Motor neuron (in vitro differentiated cells): ENCODE data around the gene KRT80. TPM values are rescaled to one million over a fixed set of nuclear protein-coding genes. Genes with fewer than 3 reads are reported as not detected.

Experiments
- ATAC-seq, 8 experiments: fragments of 200-7000 bp; cut with Tn5 transposase; replicated peaks in 6 of 8; 2 replicates each; pipeline ENCODE4 v1.8.0; 2021; ENCODE audit warnings: mild to moderate bottlenecking in 8 of 8, moderate library complexity in 8 of 8
- H3K27ac ChIP-seq, 2 donors: fragments of 250-450 bp; sonication (Bioruptor Pico); 2 replicates each; pipeline ENCODE4 v1.9.0; 2021; ENCODE audit warnings: antibody characterized with exemption in 2 of 2, mild to moderate bottlenecking in 2 of 2, moderate library complexity in 1 of 2
- H3K4me1 ChIP-seq, 2 donors: fragments of 250-450 bp; sonication (Bioruptor Pico); replicated peaks in 1 of 2; 2 replicates each; pipeline ENCODE4 v1.6.1; 2021; ENCODE audit warnings: antibody characterized with exemption in 2 of 2, mild to moderate bottlenecking in 2 of 2, moderate library complexity in 1 of 2
- H3K4me3 ChIP-seq, 5 donors: fragments of 250-450 bp; sonication (Bioruptor Pico); 2 replicates each; pipeline ENCODE4 v1.9.0; 2021; ENCODE audit warnings: antibody characterized with exemption in 5 of 5, mild to moderate bottlenecking in 5 of 5, moderate library complexity in 4 of 5
- WGBS, 10 experiments: fragments of 450-650 bp; shearing (Covaris generic); methylation state at CpG; one replicate each; pipeline ENCODE4 v1.0.0; 2022; 5-methylcytosine and 5-hydroxymethylcytosine counted together
- in situ Hi-C, 9 experiments: fragments of 400-800 bp; cut with MboI; loops; one replicate each; pipeline ENCODE4 v1.15.0; 2021; ENCODE audit warnings: low sequenced_read_pairs in 9 of 9, low pct_unique_long_range_greater_than_20kb in 2 of 9; ENCODE audit not compliant: unreplicated experiment in 9 of 9
- total RNA-seq, 8 experiments: library from RNA; unstranded; fragments of 300-600 nt; gene quantifications; 2 replicates each; pipeline versions ENCODE4 v1.2.3 to v1.2.4, GENCODE V29; 2022

The KRT80 gene
- total RNA-seq, 8 experiments from 2014 or later: 0.14 to 0.85 (median 0.26) TPM; not detected in 2

DNA sequence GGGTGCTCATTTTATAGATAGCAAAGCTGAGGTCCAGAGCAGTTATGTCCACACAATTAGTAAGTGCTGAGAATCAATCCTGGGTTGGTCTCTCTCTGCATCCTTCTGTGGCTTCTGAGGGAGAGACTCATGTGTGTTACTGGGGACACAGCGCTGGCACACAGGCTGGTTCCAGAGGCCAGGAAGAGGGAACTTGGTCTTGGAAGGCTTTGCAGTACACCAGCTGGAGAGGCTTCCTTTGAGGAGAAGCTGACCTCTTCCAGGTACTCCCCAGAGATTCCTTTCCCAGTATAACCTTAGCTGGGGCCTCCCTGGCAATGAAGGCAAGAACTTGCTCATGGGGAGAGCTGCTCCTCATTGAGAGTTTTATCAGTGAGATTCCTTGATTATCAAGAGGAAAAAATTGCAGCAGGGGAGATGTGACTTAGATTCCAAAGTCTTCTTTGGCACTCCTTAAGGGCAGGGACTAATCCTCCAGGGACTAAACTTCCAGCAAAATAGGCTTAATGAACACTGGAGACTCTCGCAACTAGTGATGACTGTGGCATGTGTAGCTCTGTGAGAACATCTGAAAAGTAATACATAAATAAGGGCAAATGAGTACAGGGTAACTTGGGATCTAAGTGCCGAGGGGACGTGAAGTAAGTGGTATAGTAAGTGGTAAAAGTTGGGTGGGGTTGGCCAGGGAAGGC is 13.9 kb upstream of the KRT80 start:
- no peak overlapping the region for H3K27ac ChIP-seq
- 67 to 100% (median 89%) methylated on average over 1 to 4 of the region's 4 CpGs; no CpG with 5 or more reads in 2 of the 10 experiments for WGBS, 10 experiments
- in situ Hi-C loops: no loop called here
- H3K4me1 ChIP-seq: peaks cover 18 to 22% of the 10 kb centered on the region in 2 donors
- no peak overlapping the region for H3K4me3 ChIP-seq
- no peak for ATAC-seq

- Histone ChIP-seq H3K4me1 (peaks cover 18 to 22% of the 10 kb centered on the region in 2 donors), H3K4me3 (no peak overlapping the region), H3K27ac (no peak overlapping the region)
- no peak for ATAC-seq
- in situ Hi-C loops: no loop called here
- 88 to 100% (median 93%) methylated on average over 1 to 2 of the region's 7 CpGs; no CpG with 5 or more reads in 7 of the 10 experiments for WGBS, 10 experiments
Measured at GRCh38 chr12:52204931-52205505, 13.2 kb upstream of the KRT80 start.

DNA sequence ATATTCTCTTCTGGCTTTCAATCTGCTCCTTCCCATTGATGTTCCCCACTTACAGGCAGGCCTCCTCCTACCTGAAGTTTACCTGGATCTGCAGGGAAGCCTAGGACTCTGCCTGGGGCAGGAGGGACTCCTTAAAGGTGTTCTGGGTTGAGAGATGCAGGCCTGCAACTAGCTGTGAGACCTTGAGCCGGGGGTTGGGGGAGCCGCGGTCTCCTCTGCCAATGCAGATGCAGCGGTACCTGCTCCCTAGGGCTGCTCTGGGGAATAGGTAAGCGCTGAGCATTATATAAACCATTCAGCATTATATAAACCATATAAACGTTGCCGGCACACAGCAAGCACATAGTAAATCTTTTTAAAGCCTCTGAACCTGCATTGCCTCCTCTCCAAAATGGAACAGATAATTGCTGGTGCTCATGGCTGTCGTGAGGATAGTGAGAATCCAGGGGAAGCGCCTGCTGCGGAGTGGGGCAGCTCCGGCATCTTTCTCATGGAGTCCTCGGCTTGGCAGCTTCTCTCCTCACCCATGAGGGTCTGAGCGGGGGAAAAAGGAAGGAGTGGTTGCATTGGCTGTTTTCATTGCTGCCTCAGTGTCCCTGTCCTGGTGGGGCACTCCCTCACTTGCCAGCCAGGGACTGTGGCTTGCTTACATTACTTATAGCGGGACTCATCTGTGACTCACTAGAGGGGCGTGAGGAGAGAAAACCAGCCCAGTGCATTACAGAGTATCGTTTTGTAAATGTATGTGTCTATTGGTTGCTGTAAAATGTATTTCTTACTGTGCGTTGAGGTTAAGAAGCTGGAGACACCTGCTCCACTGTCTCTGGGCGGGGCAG is 12.5 kb upstream of the KRT80 start:
- H3K4me1 ChIP-seq: peaks cover 18 to 22% of the 10 kb centered on the region in 2 donors
- WGBS, 10 experiments: 53 to 100% (median 72%) methylated on average over 1 to 13 of the region's 18 CpGs; no CpG with 5 or more reads in 3 of the 10 experiments
- no peak for ATAC-seq
- in situ Hi-C loops: no loop called here
- H3K27ac ChIP-seq: peak overlapping the region in 1 of 2 donors; percentile 36
- no peak overlapping the region for H3K4me3 ChIP-seq

DNA sequence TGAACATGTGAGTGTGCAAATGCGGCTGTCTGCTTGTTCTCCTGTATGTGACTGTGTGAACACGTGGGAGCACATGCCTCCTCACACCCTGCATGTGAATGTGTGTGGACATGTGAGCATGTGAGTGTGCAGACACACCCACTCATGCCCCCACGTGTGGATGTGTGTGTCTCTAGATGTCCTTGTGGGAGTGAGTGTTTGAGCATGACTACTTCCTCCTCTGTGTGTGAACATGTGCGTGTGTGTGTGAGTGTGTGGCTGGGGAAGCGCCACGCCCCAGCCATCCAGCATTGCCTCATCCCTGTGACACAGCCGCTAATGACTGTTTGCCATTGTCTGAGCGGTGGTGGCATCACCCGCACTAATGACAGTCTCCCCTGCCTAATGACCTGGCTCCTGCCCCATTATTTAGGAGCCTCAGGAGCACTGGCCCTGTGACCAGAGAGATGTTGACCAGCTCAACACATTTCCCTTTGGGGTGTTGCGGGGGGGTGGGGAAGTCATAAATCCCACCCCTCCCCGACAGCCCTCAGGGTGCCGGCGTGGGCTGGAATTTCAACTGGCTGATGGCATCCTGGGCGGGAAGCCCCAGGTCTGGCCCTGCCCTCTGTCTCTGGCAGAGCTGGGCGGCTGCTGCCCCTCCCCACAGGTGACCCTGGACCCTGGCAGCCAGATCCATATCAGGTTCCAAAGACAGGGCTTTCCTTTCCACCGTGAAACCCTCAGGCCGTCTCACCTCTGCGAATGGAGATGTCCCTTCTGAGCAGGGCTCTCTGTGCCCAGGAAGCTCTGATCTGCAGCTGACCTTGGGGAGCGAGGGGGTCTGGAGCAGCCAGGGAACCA is 11.5 kb upstream of the KRT80 start:
- peaks cover 18 to 22% of the 10 kb centered on the region in 2 donors for H3K4me1 ChIP-seq
- in situ Hi-C loops: no loop called here
- H3K4me3 ChIP-seq: no peak overlapping the region
- 0 to 100% (median 19%) methylated on average over 1 to 7 of the region's 19 CpGs; no CpG with 5 or more reads in 4 of the 10 experiments for WGBS, 10 experiments
- ATAC-seq: peak; percentile 15 to 92 (median 88)
- peak overlapping the region; percentile 10 to 36 for H3K27ac ChIP-seq

DNA sequence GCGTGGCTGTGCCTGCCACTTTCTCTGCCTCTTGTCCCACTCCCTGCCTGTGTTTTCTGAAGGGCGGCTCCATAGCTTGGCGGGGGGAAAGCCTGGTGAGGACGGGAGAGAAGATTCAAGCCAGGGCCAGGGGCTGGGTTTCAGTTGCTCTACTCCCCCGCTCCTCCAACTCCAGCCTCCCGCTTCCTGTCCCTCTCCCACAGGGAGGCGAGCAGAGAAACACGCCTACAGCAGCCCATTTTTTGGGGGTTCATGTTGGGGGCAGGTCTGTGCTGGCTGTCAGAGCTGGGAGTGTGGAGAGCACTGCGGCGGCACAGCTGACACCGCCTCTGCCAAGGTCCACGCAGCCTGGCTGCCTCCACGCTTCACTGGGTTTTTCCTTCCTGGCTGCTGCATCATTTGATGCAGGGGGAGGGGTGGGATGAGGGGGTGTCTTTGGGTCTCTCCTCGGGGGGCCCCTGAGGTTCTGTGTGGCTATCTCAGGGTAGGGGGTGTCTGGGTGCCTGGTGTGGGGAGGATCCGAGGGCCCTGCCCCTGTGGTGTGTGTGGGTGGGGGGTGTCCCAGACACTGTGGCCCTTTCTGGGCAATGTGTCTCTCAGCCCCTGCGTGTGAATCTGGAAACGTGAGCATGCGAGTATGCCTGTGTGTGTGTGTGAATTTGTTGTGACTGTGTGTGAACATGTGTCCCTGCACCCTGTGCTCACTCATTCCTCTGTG is 10.7 kb upstream of the KRT80 start:
- Histone ChIP-seq H3K4me1 (peaks cover 18 to 22% of the 10 kb centered on the region in 2 donors), H3K27ac (peak overlapping the region in 1 of 2 donors; percentile 33), H3K4me3 (no peak overlapping the region)
- in situ Hi-C loops: no loop called here
- WGBS, 10 experiments: 40 to 77% (median 53%) methylated on average over 1 to 7 of the region's 18 CpGs; no CpG with 5 or more reads in 6 of the 10 experiments
- peak in 7 of 8 experiments; percentile 15 to 48 (median 41) for ATAC-seq

- Histone ChIP-seq H3K4me3 (no peak overlapping the region), H3K4me1 (peaks cover 18 to 22% of the 10 kb centered on the region in 2 donors), H3K27ac (no peak overlapping the region)
- no peak for ATAC-seq
- 17 to 92% (median 46%) methylated on average over 2 of the region's 3 CpGs; no CpG with 5 or more reads in 7 of the 10 experiments for whole genome bisulfite sequencing, 10 experiments
- in situ Hi-C loops: no loop called here
Measured at GRCh38 chr12:52201451-52201839, 9.6 kb upstream of the KRT80 start.

DNA sequence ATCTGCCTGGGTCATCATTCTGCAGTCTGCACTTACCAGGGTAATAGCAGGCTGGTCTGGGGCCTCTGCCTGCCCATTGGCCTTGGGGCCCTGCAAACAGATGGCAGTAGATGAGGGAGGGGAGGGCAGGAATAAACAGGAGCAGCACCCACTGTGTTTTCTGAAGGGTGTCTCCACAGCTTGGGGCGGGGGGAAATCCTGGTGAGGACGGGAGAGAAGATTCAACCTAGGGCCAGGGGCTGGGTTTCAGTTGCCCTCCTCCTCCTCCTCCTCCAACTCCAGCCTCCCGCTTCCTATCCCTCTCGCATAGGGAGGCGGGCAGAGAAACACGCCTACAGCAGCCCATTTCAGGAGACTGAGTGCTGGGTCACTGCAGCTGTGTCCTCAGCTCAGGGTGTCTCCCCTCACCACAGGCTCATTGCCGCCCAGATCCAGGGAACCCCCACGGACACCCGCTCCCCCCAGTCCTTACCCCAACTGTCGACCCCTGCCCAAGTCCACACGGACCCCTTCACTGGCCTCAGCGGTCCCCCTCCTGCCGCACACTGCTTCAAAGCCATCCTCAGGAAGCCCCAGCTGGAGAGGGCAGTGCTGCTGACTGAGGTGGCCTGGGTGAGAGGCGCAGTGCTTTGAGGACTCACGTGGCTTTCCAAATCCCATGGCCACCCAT is 9.1 kb upstream of the KRT80 start:
- WGBS, 10 experiments: 40 to 60% methylated on average over 1 to 3 of the region's 15 CpGs; no CpG with 5 or more reads in 8 of the 10 experiments
- Histone ChIP-seq H3K4me1 (peaks cover 18 to 22% of the 10 kb centered on the region in 2 donors), H3K4me3 (no peak overlapping the region), H3K27ac (no peak overlapping the region)
- no peak for ATAC-seq
- in situ Hi-C loops: no loop called here

GRCh38 chr12:52200086-52200780 is 8.4 kb upstream of the KRT80 start:
- WGBS, 10 experiments: 100% methylated on average over 1 to 3 of the region's 13 CpGs; no CpG with 5 or more reads in 6 of the 10 experiments
- peak in 1 of 8 experiments; percentile 73 for ATAC-seq
- Histone ChIP-seq H3K4me1 (peaks cover 18 to 22% of the 10 kb centered on the region in 2 donors), H3K4me3 (no peak overlapping the region), H3K27ac (no peak overlapping the region)
- in situ Hi-C loops: no loop called here

DNA sequence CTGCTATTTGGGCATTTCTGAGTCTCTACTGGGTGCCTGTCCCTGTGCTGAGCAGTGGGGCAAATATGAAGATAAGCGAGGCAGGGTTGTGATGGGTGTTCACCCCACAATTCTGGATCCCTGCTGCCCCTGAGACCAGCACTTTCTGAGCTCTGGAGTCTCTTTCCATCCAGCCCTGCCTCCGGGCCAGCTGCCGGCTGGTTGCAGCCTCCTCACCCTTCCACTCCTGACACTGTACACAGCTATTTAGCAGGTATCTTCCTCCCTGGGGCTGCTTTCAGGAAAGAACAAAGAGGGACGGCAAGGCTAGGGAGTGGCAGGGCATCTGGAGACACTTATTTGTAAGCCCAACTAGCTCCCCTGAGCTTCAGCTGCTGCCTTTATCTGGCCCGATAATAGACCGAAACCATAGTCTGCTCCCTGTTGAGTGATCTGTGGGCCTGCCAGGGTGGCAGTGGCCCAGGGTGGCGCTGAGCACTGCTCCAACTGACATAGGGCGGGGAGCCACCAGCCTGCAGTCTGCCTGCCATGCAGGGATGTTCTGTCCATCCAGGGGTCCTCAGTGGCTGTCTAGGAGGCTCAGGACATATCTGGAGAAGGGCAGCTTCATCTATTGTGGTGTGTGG is 7.6 kb upstream of the KRT80 start:
- WGBS, 10 experiments: 50 to 100% (median 70%) methylated on average over 1 to 4 of the region's 8 CpGs; no CpG with 5 or more reads in 2 of the 10 experiments
- no peak for ATAC-seq
- Histone ChIP-seq H3K4me3 (no peak overlapping the region), H3K4me1 (peaks cover 19 to 22% of the 10 kb centered on the region in 2 donors), H3K27ac (no peak overlapping the region)
- in situ Hi-C loops: no loop called here

GRCh38 chr12:52198454-52199215 is 6.8 kb upstream of the KRT80 start:
- ATAC-seq: no peak
- H3K4me1 ChIP-seq: peaks cover 16 to 22% of the 10 kb centered on the region in 2 donors
- in situ Hi-C loops: no loop called here
- no peak overlapping the region for H3K4me3 ChIP-seq
- no peak overlapping the region for H3K27ac ChIP-seq
- 61 to 80% (median 74%) methylated on average over 1 to 3 of the region's 5 CpGs; no CpG with 5 or more reads in 5 of the 10 experiments for WGBS, 10 experiments
